Large intestine (tissue), 3 donors: ENCODE measurements around the gene CLASP2. TPM values are rescaled to one million over a fixed set of nuclear protein-coding genes. Genes with fewer than 3 reads are reported as not detected.
"Not testable (repeated sequence)": the region's sequence is repeated elsewhere in the genome, so short reads cannot be mapped to it uniquely, and the experiment has no call there.

Source experiments
- DNase-seq, 2 donors: peaks; one replicate each; pipeline versions ENCODE4 v3.0.0 to v3.0.0-alpha.2; 2013
- H3K27ac ChIP-seq: one replicate; pipeline ENCODE4 v1.5.1; 2013; ENCODE audit warnings: low read length
- H3K27me3 ChIP-seq: 2 replicates; pipeline ENCODE4 v1.6.1; 2013; ENCODE audit warnings: low read length; ENCODE audit not compliant: control insufficient read depth, insufficient read depth
- H3K36me3 ChIP-seq: 2 replicates; pipeline ENCODE4 v1.6.1; 2013; ENCODE audit warnings: low read length; ENCODE audit not compliant: control insufficient read depth, insufficient read depth
- H3K4me1 ChIP-seq: one replicate; pipeline ENCODE4 v1.6.1; 2013; ENCODE audit warnings: low read length; ENCODE audit not compliant: control insufficient read depth, insufficient read depth
- H3K4me3 ChIP-seq: one replicate; pipeline ENCODE4 v1.5.1; 2013; ENCODE audit warnings: low read length
- H3K9me3 ChIP-seq: one replicate; pipeline ENCODE4 v1.6.1; 2013; ENCODE audit warnings: mild to moderate bottlenecking, low read depth, low read length, moderate library complexity; ENCODE audit not compliant: control insufficient read depth
- WGBS: methylation state at CpG from one replicate; pipeline ENCODE4 v1.1.5; 2013; ENCODE audit warnings: low lambda C conversion rate; ENCODE audit not compliant: insufficient coverage; 5-methylcytosine and 5-hydroxymethylcytosine counted together
- polyA plus RNA-seq: library from polyadenylated mRNA; unstranded; fragments of 120-200 nt; gene quantifications from one replicate; pipeline ENCODE4 v1.2.1, GENCODE V29; 2013

CLASP2 gene
- polyA plus RNA-seq, 1 donor, result 56.2 TPM

DNA sequence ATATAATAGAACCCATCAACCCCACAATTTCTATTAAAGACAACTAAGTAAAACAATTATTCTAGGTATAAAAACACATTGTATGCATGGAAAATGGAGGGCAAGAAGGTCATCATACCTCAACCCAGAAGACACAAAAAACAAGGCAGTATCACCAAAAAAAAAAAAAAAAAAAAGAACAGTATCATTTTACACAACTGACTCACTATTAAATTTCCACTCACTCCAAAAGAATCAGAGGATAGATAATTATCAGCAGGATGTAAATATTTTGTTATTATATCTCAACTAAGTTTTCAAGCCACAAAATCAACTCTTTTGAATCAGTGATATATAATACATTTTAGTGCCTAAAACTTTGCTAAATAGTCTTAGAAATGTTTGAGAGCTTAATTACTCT lies 55.0 kb downstream of the CLASP2 start:
- Histone ChIP-seq H3K4me1 (peaks cover 4% of the 10 kb centered on the region), H3K36me3 (no peaks in the 10 kb centered on the region), H3K27ac (no peak overlapping the region), H3K27me3 (no peaks in the 10 kb centered on the region), H3K9me3 (no peaks in the 10 kb centered on the region), H3K4me3 (no peak overlapping the region)
- DNase-seq, result no peak

GRCh38 chr3:33659856-33660434 lies 58.1 kb downstream of the CLASP2 start:
- Histone ChIP-seq H3K9me3 (no peaks in the 10 kb centered on the region), H3K27ac (peak overlapping the region; percentile 63), H3K4me1 (peaks cover 4% of the 10 kb centered on the region), H3K4me3 (peak overlapping the region; percentile 43), H3K27me3 (no peaks in the 10 kb centered on the region), H3K36me3 (no peaks in the 10 kb centered on the region)
- no peak for DNase-seq
- WGBS, result 50% methylated on average over 1 of the region's 5 CpGs

DNA sequence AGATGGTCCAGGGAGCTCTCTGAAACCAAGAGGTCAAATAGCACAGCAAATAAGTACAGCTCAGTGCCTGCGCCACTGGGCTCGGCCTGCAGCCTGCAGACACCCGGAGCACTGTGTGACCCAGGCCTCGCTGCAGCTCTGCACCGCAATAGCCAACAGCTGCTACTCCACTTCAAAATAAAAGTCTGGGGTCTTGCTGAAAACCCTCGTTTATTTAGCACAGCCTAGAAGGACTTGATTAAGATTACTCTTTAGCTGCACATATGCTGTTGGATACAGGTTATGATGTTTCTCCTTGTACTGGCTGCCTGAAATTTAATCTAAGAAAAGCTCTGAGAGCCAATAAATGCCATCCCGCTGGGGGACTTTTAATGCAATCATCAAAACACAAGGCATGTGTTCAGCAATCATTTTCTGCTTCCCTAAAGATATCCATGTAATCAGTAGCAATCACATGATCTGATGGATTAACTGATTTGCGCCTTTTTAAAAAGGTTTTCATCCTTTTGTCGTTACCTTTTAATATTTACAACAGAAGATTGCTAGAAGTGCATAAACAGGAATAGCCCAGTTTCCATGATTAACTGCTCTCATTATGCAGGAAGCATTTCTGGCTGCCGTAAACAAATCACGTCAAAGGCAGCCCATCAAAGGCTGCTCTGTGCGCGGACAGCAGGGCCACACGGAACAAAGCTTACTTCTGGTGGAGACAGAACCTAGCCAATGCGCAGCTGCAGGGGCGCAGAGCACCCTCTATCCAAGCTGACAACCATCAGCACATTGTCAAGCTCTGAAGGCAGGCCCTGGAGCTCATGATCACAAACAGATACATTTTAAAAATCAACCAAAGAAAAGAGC lies 58.8 kb downstream of the CLASP2 start:
- H3K27me3 ChIP-seq, result no peaks in the 10 kb centered on the region
- H3K27ac ChIP-seq, result peak overlapping the region; percentile 63
- 0% methylated on average over 1 of the region's 16 CpGs for WGBS
- DNase-seq, result peak; percentile 72 to 80
- H3K9me3 ChIP-seq, result no peaks in the 10 kb centered on the region
- no peaks in the 10 kb centered on the region for H3K36me3 ChIP-seq
- H3K4me3 ChIP-seq, result peak overlapping the region; percentile 43
- peaks cover 4% of the 10 kb centered on the region for H3K4me1 ChIP-seq

DNA sequence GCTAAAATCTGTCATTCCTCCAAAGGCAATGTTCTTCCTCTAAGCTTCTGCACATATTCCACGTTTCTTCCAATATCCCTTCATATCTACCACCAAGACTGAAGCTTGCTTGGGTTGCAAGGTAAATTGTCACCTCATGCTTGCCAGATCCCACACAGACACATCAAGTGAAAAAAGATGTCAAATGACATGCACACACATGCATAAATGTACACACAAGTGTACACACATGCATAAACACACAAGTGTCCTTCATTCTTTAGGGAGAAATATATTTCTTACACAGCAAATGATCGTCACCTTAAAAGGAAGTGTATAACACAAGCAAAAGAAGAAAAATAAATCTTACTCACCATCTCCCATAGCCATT lies 59.4 kb downstream of the CLASP2 start:
- DNase-seq, result no peak
- Histone ChIP-seq H3K27ac (peak overlapping the region; percentile 63), H3K27me3 (no peaks in the 10 kb centered on the region), H3K9me3 (no peaks in the 10 kb centered on the region), H3K4me3 (peak overlapping the region; percentile 43), H3K4me1 (peaks cover 4% of the 10 kb centered on the region), H3K36me3 (no peaks in the 10 kb centered on the region)
- no CpG with 5 or more reads among the region's 2 CpGs for WGBS

- peak overlapping the region; percentile 63 for H3K27ac ChIP-seq
- peaks cover 4% of the 10 kb centered on the region for H3K4me1 ChIP-seq
- H3K36me3 ChIP-seq, result no peaks in the 10 kb centered on the region
- no peaks in the 10 kb centered on the region for H3K9me3 ChIP-seq
- DNase-seq, result no peak
- H3K4me3 ChIP-seq, result no peak overlapping the region
- WGBS, result no CpG with 5 or more reads among the region's 1 CpG
- no peaks in the 10 kb centered on the region for H3K27me3 ChIP-seq
Observed at GRCh38 chr3:33658039-33658438, 60.0 kb downstream of the CLASP2 start.

GRCh38 chr3:33652736-33653135 lies 65.3 kb downstream of the CLASP2 start:
- no CpG with 5 or more reads among the region's 2 CpGs for WGBS

DNA sequence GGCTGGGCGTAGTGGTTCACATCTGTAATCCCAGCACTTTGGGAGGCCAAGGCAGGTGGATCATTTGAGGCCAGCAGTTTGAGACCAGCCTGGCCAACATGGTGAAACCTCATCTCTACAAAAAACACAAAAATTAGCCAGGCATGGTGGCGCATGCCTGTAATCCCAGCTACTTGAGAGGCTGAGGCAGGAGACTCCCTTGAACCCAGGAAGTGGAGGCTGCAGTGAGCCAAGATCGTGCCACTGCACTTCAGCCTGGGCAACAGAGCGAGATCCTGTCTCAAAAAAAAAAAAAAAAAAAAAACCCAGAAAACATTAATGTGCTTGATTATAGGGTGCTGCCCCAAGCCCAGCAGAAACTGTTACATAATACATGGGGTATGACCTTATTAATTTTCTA lies 67.0 kb downstream of the CLASP2 start:
- not testable (repeated sequence) for H3K36me3 ChIP-seq, H3K9me3 ChIP-seq, H3K27me3 ChIP-seq, H3K4me1 ChIP-seq, DNase-seq, H3K4me3 ChIP-seq, H3K27ac ChIP-seq
- no CpG with 5 or more reads among the region's 4 CpGs for WGBS

More at GRCh38 chr3:33652736-33653135, 65.3 kb downstream of the CLASP2 start:
- Histone ChIP-seq H3K27ac (no peak overlapping the region), H3K36me3 (no peaks in the 10 kb centered on the region), H3K27me3 (no peaks in the 10 kb centered on the region), H3K4me1 (no peaks in the 10 kb centered on the region), H3K4me3 (no peak overlapping the region), H3K9me3 (no peaks in the 10 kb centered on the region)
- DNase-seq, result no peak

GRCh38 chr3:33650495-33650894 lies 67.6 kb downstream of the CLASP2 start:
- H3K27ac ChIP-seq, result no peak overlapping the region
- H3K4me1 ChIP-seq, result no peaks in the 10 kb centered on the region
- H3K36me3 ChIP-seq, result no peaks in the 10 kb centered on the region
- 100% methylated on average over 1 of the region's 1 CpG for WGBS
- H3K4me3 ChIP-seq, result no peak overlapping the region
- DNase-seq, result no peak
- no peaks in the 10 kb centered on the region for H3K27me3 ChIP-seq
- no peaks in the 10 kb centered on the region for H3K9me3 ChIP-seq

- Histone ChIP-seq H3K4me3 (no peak overlapping the region), H3K4me1 (no peaks in the 10 kb centered on the region), H3K27ac (no peak overlapping the region), H3K27me3 (no peaks in the 10 kb centered on the region), H3K9me3 (no peaks in the 10 kb centered on the region), H3K36me3 (peaks cover 2% of the 10 kb centered on the region)
- 100% methylated on average over 1 of the region's 1 CpG for WGBS
- no peak for DNase-seq
Observed at GRCh38 chr3:33648793-33649192, 69.3 kb downstream of the CLASP2 start.

- no peak overlapping the region for H3K4me3 ChIP-seq
- no peaks in the 10 kb centered on the region for H3K27me3 ChIP-seq
- H3K36me3 ChIP-seq, result peaks cover 2% of the 10 kb centered on the region
- WGBS, result no CpG with 5 or more reads among the region's 1 CpG
- DNase-seq, result no peak
- no peaks in the 10 kb centered on the region for H3K4me1 ChIP-seq
- no peak overlapping the region for H3K27ac ChIP-seq
- H3K9me3 ChIP-seq, result no peaks in the 10 kb centered on the region
Observed at GRCh38 chr3:33646406-33646805, 71.6 kb downstream of the CLASP2 start.
